ENCODE measurements around the gene MACROD1.

GRCh38 chr11:64027651-64028397 is 138.1 kb downstream of the MACROD1 start:
- TF ChIP-seq, protein P1, sequence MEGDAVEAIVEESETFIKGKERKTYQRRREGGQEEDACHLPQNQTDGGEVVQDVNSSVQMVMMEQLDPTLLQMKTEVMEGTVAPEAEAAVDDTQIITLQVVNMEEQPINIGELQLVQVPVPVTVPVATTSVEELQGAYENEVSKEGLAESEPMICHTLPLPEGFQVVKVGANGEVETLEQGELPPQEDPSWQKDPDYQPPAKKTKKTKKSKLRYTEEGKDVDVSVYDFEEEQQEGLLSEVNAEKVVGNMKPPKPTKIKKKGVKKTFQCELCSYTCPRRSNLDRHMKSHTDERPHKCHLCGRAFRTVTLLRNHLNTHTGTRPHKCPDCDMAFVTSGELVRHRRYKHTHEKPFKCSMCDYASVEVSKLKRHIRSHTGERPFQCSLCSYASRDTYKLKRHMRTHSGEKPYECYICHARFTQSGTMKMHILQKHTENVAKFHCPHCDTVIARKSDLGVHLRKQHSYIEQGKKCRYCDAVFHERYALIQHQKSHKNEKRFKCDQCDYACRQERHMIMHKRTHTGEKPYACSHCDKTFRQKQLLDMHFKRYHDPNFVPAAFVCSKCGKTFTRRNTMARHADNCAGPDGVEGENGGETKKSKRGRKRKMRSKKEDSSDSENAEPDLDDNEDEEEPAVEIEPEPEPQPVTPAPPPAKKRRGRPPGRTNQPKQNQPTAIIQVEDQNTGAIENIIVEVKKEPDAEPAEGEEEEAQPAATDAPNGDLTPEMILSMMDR (optimal IDR thresholded peaks at IDR 0.05 in 1 of 3, IDR thresholded peaks at IDR 0.05 in 1 of 3, conservative IDR thresholded peaks at IDR 0.05 in 1 of 3; ENCODE audit: extremely low read depth in 1 of 3, insufficient read depth in 2 of 3, low read length in 3 of 3), result no peak
- TF ChIP-seq EZH2 (IDR thresholded peaks at IDR 0.05; ENCODE audit: low read length), result no peak

Measured in keratinocyte (primary cell).